Activated CD8-positive, alpha-beta memory T cell treated with anti-CD3 and anti-CD28 coated beads, Interleukin-2, amount 10 ng/mL, durations not matched to agents 7 days and 5 days (primary cell): ENCODE measurements around the gene SLC16A1. TPM values are rescaled to one million over a fixed set of nuclear protein-coding genes. Genes with fewer than 3 reads are reported as not detected.
A peak's percentile ranks its signal among the peaks of the same experiment; 100 is the strongest.
"Not testable (repeated sequence)": the region's sequence is repeated elsewhere in the genome, so short reads cannot be mapped to it uniquely, and the experiment has no call there.

Experiments
- ATAC-seq: fragments of 150-1000 bp; cut with Tn5 transposase; one replicate; pipeline ENCODE4 v1.10.0; 2021; ENCODE audit warnings: moderate library complexity
- CTCF ChIA-PET: fragments of 350-600 bp; sonication (Branson Sonifier 250); formaldehyde crosslinking; loops from one replicate; lab custom pipeline; 2021; ENCODE audit warnings: antibody characterized with exemption; lab: Charles Lee
- DNase-seq: peaks from one replicate; pipeline ENCODE4 v3.0.0-alpha.2; 2020
- H3K27ac Mint-ChIP-seq: one replicate; pipeline ENCODE4 v1.8.0; 2021; ENCODE audit warnings: mild to moderate bottlenecking, mixed read lengths
- H3K27me3 Mint-ChIP-seq: one replicate; pipeline ENCODE4 v1.8.0; 2021; ENCODE audit warnings: mixed read lengths
- H3K36me3 Mint-ChIP-seq: one replicate; pipeline ENCODE4 v1.8.0; 2021; ENCODE audit warnings: mild to moderate bottlenecking, mixed read lengths
- H3K4me1 Mint-ChIP-seq: one replicate; pipeline ENCODE4 v1.8.0; 2021; ENCODE audit warnings: mixed read lengths
- H3K4me3 Mint-ChIP-seq: one replicate; pipeline ENCODE4 v1.8.0; 2021; ENCODE audit warnings: mild to moderate bottlenecking, moderate library complexity, mixed read lengths
- H3K9me3 Mint-ChIP-seq: one replicate; pipeline ENCODE4 v1.8.0; 2022; ENCODE audit warnings: low read depth, mixed read lengths
- total RNA-seq, 2 experiments: library from RNA; stranded (reverse); gene quantifications; one replicate each; pipeline ENCODE4 v1.2.3, GENCODE V29; 2021

The SLC16A1 gene
- total RNA-seq, 2 experiments from 2014 or later: 47.6 to 57.3 TPM

GRCh38 chr1:112904071-112904830, 51.7 kb downstream of the SLC16A1 start:
- H3K27me3 Mint-ChIP-seq: no peaks in the 10 kb centered on the region
- H3K36me3 Mint-ChIP-seq: peaks cover 4% of the 10 kb centered on the region
- DNase-seq (peak; percentile 54), ATAC-seq (peak; percentile 70)
- no peak overlapping the region for H3K4me3 Mint-ChIP-seq
- peaks cover 20% of the 10 kb centered on the region for H3K4me1 Mint-ChIP-seq
- H3K27ac Mint-ChIP-seq: peak overlapping the region; percentile 72
- CTCF ChIA-PET: interaction anchor here (2.2 kb wide), 1 partner anchor 169 kb away, joined by 5 read pairs; the partner anchor contains the start of gene LRIG2
- H3K9me3 Mint-ChIP-seq: no peaks in the 10 kb centered on the region

GRCh38 chr1:112902221-112902620, 53.8 kb downstream of the SLC16A1 start:
- H3K9me3 Mint-ChIP-seq: no peaks in the 10 kb centered on the region
- no peak overlapping the region for H3K27ac Mint-ChIP-seq
- H3K4me3 Mint-ChIP-seq: no peak overlapping the region
- no peak for DNase-seq
- H3K4me1 Mint-ChIP-seq: peaks cover 20% of the 10 kb centered on the region
- H3K27me3 Mint-ChIP-seq: no peaks in the 10 kb centered on the region
- CTCF ChIA-PET: interaction anchor here (2.2 kb wide), 1 partner anchor 171 kb away, joined by 5 read pairs; the partner anchor contains the start of gene LRIG2
- peaks cover 3% of the 10 kb centered on the region for H3K36me3 Mint-ChIP-seq
- no peak for ATAC-seq

- H3K4me3 Mint-ChIP-seq: no peak overlapping the region
- no peak overlapping the region for H3K27ac Mint-ChIP-seq
- CTCF ChIA-PET: interaction anchor here (1.1 kb wide), 1 partner anchor 172 kb away, joined by 5 read pairs; the partner anchor contains the start of gene LRIG2
- H3K36me3 Mint-ChIP-seq: peaks cover 3% of the 10 kb centered on the region
- DNase-seq: no peak
- no peaks in the 10 kb centered on the region for H3K27me3 Mint-ChIP-seq
- ATAC-seq: no peak
- no peaks in the 10 kb centered on the region for H3K9me3 Mint-ChIP-seq
- peaks cover 20% of the 10 kb centered on the region for H3K4me1 Mint-ChIP-seq
Measured at GRCh38 chr1:112901387-112901786, 54.6 kb downstream of the SLC16A1 start.

- Mint-ChIP-seq H3K27me3 (no peaks in the 10 kb centered on the region), H3K4me1 (no peaks in the 10 kb centered on the region), H3K27ac (no peak overlapping the region), H3K9me3 (peaks cover 8% of the 10 kb centered on the region), H3K4me3 (no peak overlapping the region), H3K36me3 (no peaks in the 10 kb centered on the region)
- ATAC-seq: no peak
- DNase-seq: no peak
- CTCF ChIA-PET: interaction anchor here (0.8 kb wide), 1 partner anchor 42 kb away, joined by 3 read pairs; no protein-coding TSS in a partner anchor
Measured at GRCh38 chr1:112896783-112897182, 59.2 kb downstream of the SLC16A1 start.

- no peak for ATAC-seq
Measured at GRCh38 chr1:112894561-112895011, 61.4 kb downstream of the SLC16A1 start.

GRCh38 chr1:112894010-112894292, 62.0 kb downstream of the SLC16A1 start:
- Mint-ChIP-seq H3K36me3 (no peaks in the 10 kb centered on the region), H3K27me3 (peaks cover 4% of the 10 kb centered on the region), H3K9me3 (peaks cover 8% of the 10 kb centered on the region), H3K4me1 (no peaks in the 10 kb centered on the region), H3K4me3 (no peak overlapping the region), H3K27ac (no peak overlapping the region)
- DNase-seq (no peak), ATAC-seq (no peak)
- CTCF ChIA-PET: interaction anchor here (1.2 kb wide), 1 partner anchor 179 kb away, joined by 3 read pairs; the partner anchor contains the start of gene LRIG2

More at GRCh38 chr1:112894561-112895011, 61.4 kb downstream of the SLC16A1 start:
- Mint-ChIP-seq H3K27ac (no peak overlapping the region), H3K36me3 (no peaks in the 10 kb centered on the region), H3K4me1 (no peaks in the 10 kb centered on the region), H3K27me3 (no peaks in the 10 kb centered on the region), H3K4me3 (no peak overlapping the region), H3K9me3 (peaks cover 8% of the 10 kb centered on the region)
- CTCF ChIA-PET: no interaction called here
- no peak for DNase-seq

GRCh38 chr1:112893288-112894009, 62.5 kb downstream of the SLC16A1 start:
- CTCF ChIA-PET: interaction anchor here (0.6 to 1.4 kb wide), 4 partner anchors 12 to 180 kb away, joined by 3 read pairs; partner anchors contain the start of gene LRIG2
- H3K27ac Mint-ChIP-seq: no peak overlapping the region
- peaks cover 7% of the 10 kb centered on the region for H3K27me3 Mint-ChIP-seq
- H3K36me3 Mint-ChIP-seq: no peaks in the 10 kb centered on the region
- ATAC-seq (no peak), DNase-seq (no peak)
- no peak overlapping the region for H3K4me3 Mint-ChIP-seq
- H3K9me3 Mint-ChIP-seq: peaks cover 8% of the 10 kb centered on the region
- no peaks in the 10 kb centered on the region for H3K4me1 Mint-ChIP-seq

- H3K27ac Mint-ChIP-seq, H3K4me1 Mint-ChIP-seq, H3K36me3 Mint-ChIP-seq, ATAC-seq, DNase-seq, H3K27me3 Mint-ChIP-seq, H3K4me3 Mint-ChIP-seq, H3K9me3 Mint-ChIP-seq: not testable (repeated sequence)
- CTCF ChIA-PET: interaction anchor here (0.6 to 1.8 kb wide), 3 partner anchors 10 to 506 kb away, joined by 3 to 5 read pairs (median 3); no protein-coding TSS in a partner anchor
Measured at GRCh38 chr1:112889906-112890305, 66.1 kb downstream of the SLC16A1 start.

- Mint-ChIP-seq H3K36me3 (no peaks in the 10 kb centered on the region), H3K27me3 (peaks cover 7% of the 10 kb centered on the region), H3K9me3 (peaks cover 5% of the 10 kb centered on the region), H3K4me1 (no peaks in the 10 kb centered on the region), H3K4me3 (no peak overlapping the region), H3K27ac (no peak overlapping the region)
- CTCF ChIA-PET: interaction anchor here (0.6 to 1.8 kb wide), 3 partner anchors 9 to 507 kb away, joined by 3 to 5 read pairs (median 3); no protein-coding TSS in a partner anchor
- no peak for ATAC-seq
- DNase-seq: no peak
Measured at GRCh38 chr1:112889052-112889768, 66.8 kb downstream of the SLC16A1 start.

GRCh38 chr1:112888630-112889029, 67.4 kb downstream of the SLC16A1 start:
- peaks cover 7% of the 10 kb centered on the region for H3K27me3 Mint-ChIP-seq
- no peaks in the 10 kb centered on the region for H3K4me1 Mint-ChIP-seq
- H3K4me3 Mint-ChIP-seq: no peak overlapping the region
- peaks cover 1% of the 10 kb centered on the region for H3K9me3 Mint-ChIP-seq
- ATAC-seq (no peak), DNase-seq (no peak)
- no peaks in the 10 kb centered on the region for H3K36me3 Mint-ChIP-seq
- CTCF ChIA-PET: interaction anchor here (0.7 kb wide), 1 partner anchor 11 kb away, joined by 3 read pairs; no protein-coding TSS in a partner anchor
- H3K27ac Mint-ChIP-seq: no peak overlapping the region

GRCh38 chr1:112887599-112888283, 68.3 kb downstream of the SLC16A1 start:
- no peaks in the 10 kb centered on the region for H3K9me3 Mint-ChIP-seq
- ATAC-seq: no peak

GRCh38 chr1:112884996-112885395, 71.0 kb downstream of the SLC16A1 start:
- H3K36me3 Mint-ChIP-seq, H3K27ac Mint-ChIP-seq, H3K9me3 Mint-ChIP-seq, H3K4me1 Mint-ChIP-seq, ATAC-seq, H3K4me3 Mint-ChIP-seq, DNase-seq: not testable (repeated sequence)
- CTCF ChIA-PET: interaction anchor here (1.2 kb wide), 1 partner anchor 188 kb away, joined by 3 read pairs; the partner anchor contains the start of gene LRIG2
- peaks cover 14% of the 10 kb centered on the region for H3K27me3 Mint-ChIP-seq

More at GRCh38 chr1:112887599-112888283, 68.3 kb downstream of the SLC16A1 start:
- Mint-ChIP-seq H3K4me3 (no peak overlapping the region), H3K27ac (no peak overlapping the region), H3K27me3 (peaks cover 7% of the 10 kb centered on the region), H3K36me3 (no peaks in the 10 kb centered on the region), H3K4me1 (no peaks in the 10 kb centered on the region)
- DNase-seq: no peak
- CTCF ChIA-PET: interaction anchor here (0.7 kb wide), 1 partner anchor 10 kb away, joined by 3 read pairs; no protein-coding TSS in a partner anchor
